GM18499 (cell line): Measurements from ENCODE around the gene PLCB1.
"Not testable (repeated sequence)": the region's sequence is repeated elsewhere in the genome, so short reads cannot be mapped to it uniquely, and the experiment has no call there.

ENCODE experiments used
- ATAC-seq: cut with Tn5 transposase; IDR thresholded peaks from one replicate; pipeline ENCODE4 v1.9.1; 2021; ENCODE audit warnings: moderate number of reproducible peaks; ENCODE audit not compliant: insufficient read depth, unreplicated experiment

Gene PLCB1

GRCh38 chr20:8361006-8361652 lies 229.1 kb downstream of the PLCB1 start:
- no peak for ATAC-seq

GRCh38 chr20:8361779-8362178 lies 229.7 kb downstream of the PLCB1 start:
- no peak for ATAC-seq

- no peak for ATAC-seq
Observed at GRCh38 chr20:8362457-8362856, 230.4 kb downstream of the PLCB1 start.

- ATAC-seq: no peak
Observed at GRCh38 chr20:8363970-8364733, 232.1 kb downstream of the PLCB1 start.

GRCh38 chr20:8364734-8365078 lies 232.6 kb downstream of the PLCB1 start:
- no peak for ATAC-seq

GRCh38 chr20:8365634-8366033 lies 233.6 kb downstream of the PLCB1 start:
- no peak for ATAC-seq

GRCh38 chr20:8366303-8366923 lies 234.3 kb downstream of the PLCB1 start:
- no peak for ATAC-seq

- ATAC-seq: no peak
Observed at GRCh38 chr20:8367689-8368088, 235.6 kb downstream of the PLCB1 start.

GRCh38 chr20:8368670-8369069 lies 236.6 kb downstream of the PLCB1 start:
- ATAC-seq: no peak

- ATAC-seq: no peak
Observed at GRCh38 chr20:8369311-8369710, 237.2 kb downstream of the PLCB1 start.

- ATAC-seq: no peak
Observed at GRCh38 chr20:8370774-8371173, 238.7 kb downstream of the PLCB1 start.

GRCh38 chr20:8372824-8373380 lies 240.8 kb downstream of the PLCB1 start:
- no peak for ATAC-seq

GRCh38 chr20:8373579-8373978 lies 241.5 kb downstream of the PLCB1 start:
- no peak for ATAC-seq

GRCh38 chr20:8375898-8376297 lies 243.8 kb downstream of the PLCB1 start:
- ATAC-seq: no peak

- ATAC-seq: no peak
Observed at GRCh38 chr20:8376940-8377339, 244.9 kb downstream of the PLCB1 start.

GRCh38 chr20:8379125-8379524 lies 247.1 kb downstream of the PLCB1 start:
- not testable (repeated sequence) for ATAC-seq

- no peak for ATAC-seq
Observed at GRCh38 chr20:8385247-8385646, 253.2 kb downstream of the PLCB1 start.

GRCh38 chr20:8386991-8387390 lies 254.9 kb downstream of the PLCB1 start:
- ATAC-seq: no peak

GRCh38 chr20:8388141-8388540 lies 256.1 kb downstream of the PLCB1 start:
- ATAC-seq: no peak

GRCh38 chr20:8388707-8389106 lies 256.6 kb downstream of the PLCB1 start:
- no peak for ATAC-seq

- ATAC-seq: no peak
Observed at GRCh38 chr20:8389381-8390036, 257.4 kb downstream of the PLCB1 start.
